ENCODE results near the gene RELA. TPM values are rescaled to one million over a fixed set of nuclear protein-coding genes. Genes with fewer than 3 reads are reported as not detected.
A peak's percentile ranks its signal among the peaks of the same experiment; 100 is the strongest.
"Not testable (repeated sequence)": the region's sequence is repeated elsewhere in the genome, so short reads cannot be mapped to it uniquely, and the experiment has no call there.

The RELA gene
- polyA plus RNA-seq, 10 donors: 38.3 to 47.3 (median 42.1) TPM

GRCh38 chr11:65649656-65650546 is 12.8 kb downstream of the RELA start:
- DNase-seq: no peak

- DNase-seq: peak in 1 of 3 donors; percentile 66
Measured at GRCh38 chr11:65648997-65649493, 13.7 kb downstream of the RELA start.

GRCh38 chr11:65646958-65647701 is 15.6 kb downstream of the RELA start:
- peak in 1 of 3 donors; percentile 57 for DNase-seq

- DNase-seq: no peak
Measured at GRCh38 chr11:65646288-65646957, 16.3 kb downstream of the RELA start.

GRCh38 chr11:65645710-65646109 is 17.0 kb downstream of the RELA start:
- no peak for DNase-seq

- no peak for DNase-seq
Measured at GRCh38 chr11:65644837-65645236, 17.9 kb downstream of the RELA start.

- DNase-seq: no peak
Measured at GRCh38 chr11:65643971-65644370, 18.7 kb downstream of the RELA start.

- DNase-seq: no peak
Measured at GRCh38 chr11:65642014-65642671, 20.6 kb downstream of the RELA start.

GRCh38 chr11:65641297-65642013 is 21.3 kb downstream of the RELA start:
- no peak for DNase-seq

GRCh38 chr11:65640483-65641296 is 22.0 kb downstream of the RELA start:
- DNase-seq: peak in 1 of 3 donors; percentile 64

- DNase-seq: no peak
Measured at GRCh38 chr11:65639623-65640482, 22.9 kb downstream of the RELA start.

GRCh38 chr11:65639228-65639597 is 23.5 kb downstream of the RELA start:
- not testable (repeated sequence) for DNase-seq

GRCh38 chr11:65637794-65638419 is 24.8 kb downstream of the RELA start, which contains the start of gene SIPA1:
SIPA1 (plus strand) TSS chr11:65638101; CDS start chr11:65640922, 2,821 bp downstream.
- DNase-seq: peak; percentile 68 to 94 (median 88)

GRCh38 chr11:65637032-65637557 is 25.6 kb downstream of the RELA start:
- DNase-seq: no peak

- DNase-seq: no peak
Measured at GRCh38 chr11:65636108-65637031, 26.3 kb downstream of the RELA start.

GRCh38 chr11:65634905-65635731 is 27.6 kb downstream of the RELA start:
- DNase-seq: no peak
